GM18867 (cell line): Measurements from ENCODE around the gene KRT78.

Experiments used
- ATAC-seq: cut with Tn5 transposase; IDR thresholded peaks from one replicate; pipeline ENCODE4 v1.9.1; 2021; ENCODE audit warnings: mild to moderate bottlenecking, moderate library complexity; ENCODE audit not compliant: unreplicated experiment

The KRT78 gene

DNA sequence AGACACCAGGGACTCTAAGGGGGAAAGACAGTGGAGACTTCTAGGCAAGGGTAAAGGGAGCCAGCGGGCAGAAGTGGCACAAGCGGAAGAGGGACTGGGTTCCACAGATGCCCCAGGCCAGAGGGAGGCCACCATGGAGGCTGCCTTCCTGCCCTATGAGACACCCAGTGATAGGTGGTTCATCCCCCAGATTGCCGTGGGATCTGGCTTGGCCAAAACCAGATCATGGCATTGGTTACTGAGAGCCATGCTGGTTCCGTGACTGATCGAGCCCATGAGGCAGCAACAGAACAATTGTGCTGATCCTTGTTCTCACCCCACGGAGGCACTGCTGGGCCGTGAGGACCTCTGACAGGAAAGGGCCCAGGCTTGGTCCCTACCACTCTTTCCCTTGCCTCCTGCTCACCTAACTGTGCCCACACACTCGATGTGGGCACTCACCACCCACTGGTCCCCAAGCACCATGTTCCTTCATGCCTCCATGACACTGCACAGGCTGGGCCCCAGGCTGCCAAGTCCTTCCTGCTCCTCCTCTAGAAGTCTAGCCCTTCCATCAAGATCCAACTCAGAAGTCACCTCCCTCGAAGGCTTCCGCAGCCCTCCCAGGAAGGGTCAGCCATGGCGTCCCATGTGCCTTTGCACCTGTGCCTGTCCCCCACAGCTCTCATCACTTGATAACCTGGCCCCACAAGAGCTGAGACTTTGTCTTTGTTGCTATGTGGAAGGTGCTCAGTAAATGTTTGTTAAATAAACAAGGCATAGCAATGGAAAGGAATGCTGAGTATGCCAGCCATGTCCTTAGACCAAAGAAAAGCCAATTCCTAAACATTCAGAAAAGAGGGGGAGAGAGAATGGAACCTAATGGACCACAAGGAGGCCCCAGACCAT is 21.9 kb downstream of the KRT78 start:
- ATAC-seq = no peak

DNA sequence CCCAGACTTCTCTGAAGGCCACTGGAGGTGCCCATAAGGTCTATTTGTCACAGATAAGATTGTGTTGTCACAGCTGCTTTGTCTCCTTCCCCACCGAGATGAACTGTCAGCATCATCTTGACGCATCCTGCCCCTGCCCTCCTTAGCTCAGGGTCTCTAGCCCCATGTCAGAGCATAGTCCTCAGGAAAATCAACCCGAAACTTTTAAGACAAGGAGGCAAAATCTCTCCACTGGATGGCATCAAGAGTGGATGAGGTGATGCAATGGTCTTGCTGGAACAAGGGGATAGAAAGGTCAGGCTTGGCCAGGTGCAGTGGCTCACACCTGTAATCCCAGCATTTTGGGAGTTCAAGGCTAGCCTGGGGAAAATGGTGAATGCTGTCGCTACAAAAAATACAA is 22.8 kb downstream of the KRT78 start:
- ATAC-seq = no peak

DNA sequence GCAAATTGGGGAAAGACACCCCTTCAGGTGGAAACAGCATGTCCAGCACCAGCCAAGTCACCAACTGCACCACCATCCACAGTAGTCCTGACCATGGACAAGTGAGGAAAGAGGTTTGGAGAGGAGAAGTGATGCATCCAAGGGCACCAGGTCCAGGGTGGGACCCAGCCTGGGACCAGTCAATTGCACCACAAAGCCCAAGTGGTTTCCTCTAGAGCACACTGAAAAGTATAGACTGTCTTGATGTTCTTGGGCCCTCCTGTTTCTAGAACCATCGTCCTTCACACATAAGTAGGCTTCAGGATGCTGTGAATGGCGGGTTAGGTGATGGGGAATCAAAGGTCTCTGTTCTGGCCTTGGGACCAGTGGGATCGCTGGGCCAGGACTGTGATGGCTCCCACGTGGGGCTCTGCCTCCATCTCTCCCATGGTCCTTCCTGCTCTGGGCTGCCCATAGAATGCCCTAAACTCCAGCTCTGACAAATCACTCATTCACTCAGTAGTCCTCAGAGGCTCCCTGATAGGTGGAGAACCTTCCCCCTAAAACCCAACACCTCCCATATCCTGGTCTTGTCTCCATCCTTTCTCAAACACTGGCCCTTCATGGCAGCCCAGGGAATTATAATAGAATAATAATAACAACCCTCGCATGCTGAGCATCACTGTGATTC is 23.9 kb downstream of the KRT78 start:
- no peak for ATAC-seq

GRCh38 chr12:52823761-52824450 is 24.9 kb downstream of the KRT78 start:
- ATAC-seq = no peak

GRCh38 chr12:52822771-52823510 is 25.9 kb downstream of the KRT78 start:
- no peak for ATAC-seq

DNA sequence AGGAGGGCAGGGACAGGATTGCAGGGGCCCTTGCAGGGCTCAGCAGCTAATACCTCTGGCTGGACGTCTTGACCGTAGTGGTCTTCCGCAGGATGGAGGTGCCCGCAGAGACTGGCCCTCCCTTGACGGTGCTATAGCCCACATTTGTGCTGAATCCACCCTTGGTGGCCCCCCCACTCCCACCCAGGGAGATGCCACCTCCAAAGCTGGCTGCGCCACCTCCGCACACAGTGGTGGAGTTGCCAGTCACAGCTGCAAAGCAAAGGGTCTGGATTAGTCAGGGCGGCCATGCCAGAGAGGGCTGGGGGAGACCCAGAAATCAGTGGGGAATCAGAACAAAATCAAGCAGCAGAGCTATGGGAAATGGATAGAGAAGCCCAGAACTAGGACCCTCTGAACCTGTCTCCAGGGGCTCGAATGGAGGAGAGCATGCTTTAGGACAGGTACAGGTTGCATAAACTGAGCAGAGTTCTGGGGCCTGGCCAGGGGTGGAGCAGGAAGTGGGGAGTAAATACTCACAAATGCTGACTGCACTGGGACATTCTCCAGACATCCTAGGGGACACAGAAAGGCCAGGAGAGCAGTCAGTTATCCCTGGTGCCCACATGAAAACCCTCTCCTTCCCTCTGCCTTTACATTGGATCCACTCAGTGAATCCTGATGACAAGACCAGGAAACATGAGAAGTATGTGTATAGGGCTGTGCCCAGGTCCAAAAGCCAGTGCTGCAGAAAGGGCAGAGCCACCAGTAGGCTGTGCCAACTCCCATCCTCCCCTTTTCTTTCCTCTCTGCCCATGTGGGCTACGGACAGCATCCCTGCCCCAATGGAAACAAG is 26.8 kb downstream of the KRT78 start:
- no peak for ATAC-seq

GRCh38 chr12:52821071-52821730 is 27.6 kb downstream of the KRT78 start:
- no peak for ATAC-seq

GRCh38 chr12:52820521-52820920 is 28.3 kb downstream of the KRT78 start:
- no peak for ATAC-seq

GRCh38 chr12:52819731-52820510 is 28.9 kb downstream of the KRT78 start:
- ATAC-seq = no peak

- no peak for ATAC-seq
Measured at GRCh38 chr12:52818887-52819420, 29.8 kb downstream of the KRT78 start.

GRCh38 chr12:52818388-52818787 is 30.4 kb downstream of the KRT78 start:
- no peak for ATAC-seq

DNA sequence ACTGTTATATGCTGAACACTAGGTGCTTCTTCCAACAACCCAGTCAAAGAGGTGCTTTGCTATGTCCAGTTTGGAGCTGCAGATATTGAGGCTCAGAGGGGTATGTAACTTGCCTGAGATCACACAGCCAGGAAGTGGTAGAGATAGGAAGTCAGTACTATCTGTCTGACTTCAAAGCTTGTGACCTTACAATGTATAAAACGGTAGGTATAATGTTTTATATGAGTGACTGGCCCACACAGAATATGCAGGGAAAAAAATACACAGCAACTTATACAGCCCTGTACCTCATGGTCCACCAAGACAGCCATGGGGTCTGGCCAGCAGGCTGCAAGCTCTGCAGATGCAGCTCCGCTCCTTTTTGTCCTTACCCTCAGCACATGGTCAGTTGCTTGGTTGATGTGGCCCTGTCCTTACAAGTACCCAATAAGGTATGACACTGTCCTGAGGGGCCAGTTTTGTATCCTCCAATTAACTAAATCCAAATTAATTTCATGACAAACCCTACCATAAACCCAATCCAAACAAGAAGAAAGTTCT is 31.0 kb downstream of the KRT78 start:
- no peak for ATAC-seq

- no peak for ATAC-seq
Measured at GRCh38 chr12:52817003-52817698, 31.6 kb downstream of the KRT78 start.

DNA sequence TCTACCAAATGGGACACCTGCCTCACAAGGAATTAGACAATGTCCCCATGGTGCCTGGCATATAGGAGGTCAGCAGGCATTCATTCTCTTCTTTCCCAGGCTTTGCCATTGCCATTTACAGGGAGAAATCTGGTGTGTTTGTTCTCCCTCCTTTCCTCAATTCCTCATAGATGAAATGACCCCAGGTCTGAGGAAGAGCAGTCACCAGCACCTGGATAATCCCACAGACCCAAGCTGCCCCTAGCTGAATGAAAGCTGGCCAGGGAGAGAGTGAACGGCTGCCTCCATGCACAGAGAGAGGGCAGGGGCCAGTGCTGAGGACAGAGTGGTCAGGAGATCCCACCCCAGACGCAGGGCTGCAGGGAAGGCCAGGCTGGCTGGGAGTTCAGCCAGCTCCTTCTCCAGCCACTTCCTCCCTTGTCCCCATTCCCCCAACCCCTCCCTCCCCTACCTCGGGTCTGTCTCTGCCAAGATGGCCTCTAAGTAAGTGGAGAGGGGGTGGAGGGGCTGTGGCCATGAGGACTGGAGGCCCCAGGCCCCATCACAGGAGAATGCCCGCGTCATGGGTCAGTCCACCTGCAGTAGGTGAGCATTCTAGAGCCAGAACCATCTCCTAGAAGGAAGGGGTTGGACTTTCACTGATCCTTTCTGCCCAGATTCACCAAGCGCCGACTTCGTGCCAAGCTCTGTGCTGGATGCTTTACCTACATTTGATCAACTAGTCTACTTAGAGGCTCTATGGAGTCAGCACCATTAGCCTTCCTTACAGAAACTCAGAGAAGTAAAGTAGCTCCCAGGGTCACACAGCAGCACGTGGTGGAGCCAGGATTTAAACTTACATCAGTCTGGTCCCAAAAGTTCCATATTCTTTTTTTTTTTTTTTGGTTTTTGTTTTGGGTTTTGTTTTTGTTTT is 32.9 kb downstream of the KRT78 start:
- ATAC-seq = no peak

- ATAC-seq = no peak
Measured at GRCh38 chr12:52815161-52815560, 33.6 kb downstream of the KRT78 start.

GRCh38 chr12:52814710-52815155 is 34.1 kb downstream of the KRT78 start:
- ATAC-seq = no peak
